DND-41 (cell line): ENCODE measurements around the gene SPINK1.

ENCODE experiments used
- ATAC-seq: fragments of 200-7000 bp; cut with Tn5 transposase; 3 replicates; pipeline ENCODE4 v1.9.1; 2021; ENCODE audit warnings: low read depth; ENCODE audit not compliant: insufficient read depth
- DNase-seq: peaks from one replicate; pipeline ENCODE4 v3.0.0-alpha.2; 2020
- H2AFZ ChIP-seq: 2 replicates; pipeline ENCODE4 v1.6.0; 2012; ENCODE audit warnings: low read depth, low read length
- H3K27ac ChIP-seq: 2 replicates; pipeline ENCODE4 v1.5.1; 2012; ENCODE audit warnings: low read length, inconsistent platforms
- H3K27me3 ChIP-seq: fragments of 200-600 bp; sonication (generic); 2 replicates; pipeline ENCODE4 v1.6.0; 2012; ENCODE audit warnings: low read length, mild to moderate bottlenecking, inconsistent platforms; ENCODE audit not compliant: insufficient read depth, poor library complexity
- H3K36me3 ChIP-seq: 2 replicates; pipeline ENCODE4 v1.5.1; 2012; ENCODE audit warnings: low read length, inconsistent platforms; ENCODE audit not compliant: insufficient read depth
- H3K4me1 ChIP-seq: 2 replicates; pipeline ENCODE4 v1.5.1; 2012; ENCODE audit warnings: mild to moderate bottlenecking, low read length; ENCODE audit not compliant: insufficient read depth
- H3K4me2 ChIP-seq: 2 replicates; pipeline ENCODE4 v1.6.0; 2012; ENCODE audit warnings: mild to moderate bottlenecking, moderate library complexity, low read length, inconsistent platforms; ENCODE audit not compliant: insufficient read depth
- H3K4me3 ChIP-seq, 2 experiments: fragments of 200-600 bp in 1 of 2; shearing (Covaris generic) in 1 of 2; 2 replicates each; pipeline ENCODE4 v1.5.1; 2012 to 2016; ENCODE audit warnings: inconsistent platforms in 2 of 2, low read length in 2 of 2, mild to moderate bottlenecking in 2 of 2, low read depth in 1 of 2, moderate library complexity in 1 of 2
- H3K79me2 ChIP-seq: 2 replicates; pipeline ENCODE4 v1.6.0; 2012; ENCODE audit warnings: low read length, inconsistent platforms; ENCODE audit not compliant: insufficient read depth
- H3K9ac ChIP-seq: 2 replicates; pipeline ENCODE4 v1.6.0; 2012; ENCODE audit warnings: low read depth, mild to moderate bottlenecking, inconsistent platforms, low read length, moderate library complexity
- H3K9me3 ChIP-seq: 2 replicates; pipeline ENCODE4 v1.5.1; 2012; ENCODE audit warnings: low read length, moderate library complexity, mild to moderate bottlenecking, inconsistent platforms; ENCODE audit not compliant: insufficient read depth, severe bottlenecking
- H4K20me1 ChIP-seq: 2 replicates; pipeline ENCODE4 v1.6.0; 2012; ENCODE audit warnings: low read length; ENCODE audit not compliant: insufficient read depth
- EZH2 ChIP-seq: IDR thresholded peaks from 3 replicates; pipeline ENCODE4 v1.6.1; 2012; ENCODE audit warnings: borderline replicate concordance, low read depth, mild to moderate bottlenecking, moderate library complexity, low read length, inconsistent platforms; ENCODE audit not compliant: severe bottlenecking
- TF ChIP-seq, protein P1 (sequence below): IDR thresholded peaks from 2 replicates; pipeline ENCODE4 v1.5.1; 2012; ENCODE audit warnings: borderline replicate concordance, low read length, moderate library complexity, mild to moderate bottlenecking; ENCODE audit not compliant: poor library complexity, severe bottlenecking; ENCODE audit errors: extremely low read depth

Gene SPINK1

DNA sequence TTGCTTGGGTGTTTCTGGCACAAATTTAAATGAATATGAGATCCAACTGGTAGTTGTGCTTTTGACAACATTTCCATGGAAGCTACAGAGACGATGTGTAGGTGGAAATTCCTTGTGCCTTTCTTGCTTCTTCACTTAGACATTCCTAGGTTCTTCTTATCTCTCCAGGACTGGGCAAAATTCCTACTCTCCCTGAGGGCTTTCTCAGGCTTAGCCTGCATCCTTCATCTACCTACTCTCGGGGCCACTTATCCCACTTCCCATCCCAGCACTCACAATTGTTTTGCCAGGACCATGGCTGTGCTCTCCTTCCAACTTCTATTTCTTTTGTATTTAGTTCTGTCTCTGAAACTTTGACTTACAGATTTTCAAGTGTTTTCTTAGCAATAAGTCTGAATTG is 17.8 kb upstream of the SPINK1 start:
- Histone ChIP-seq H3K4me1 (no peaks in the 10 kb centered on the region), H4K20me1 (no peaks in the 10 kb centered on the region), H3K4me2 (no peak overlapping the region), H3K27ac (no peak overlapping the region), H3K9ac (no peak overlapping the region), H3K36me3 (no peaks in the 10 kb centered on the region), H3K79me2 (no peaks in the 10 kb centered on the region), H3K9me3 (no peaks in the 10 kb centered on the region), H3K27me3 (no peaks in the 10 kb centered on the region), H3K4me3 (no peak overlapping the region), H2AFZ (no peak overlapping the region)
- TF ChIP-seq EZH2, result no peak
- TF ChIP-seq, protein P1, sequence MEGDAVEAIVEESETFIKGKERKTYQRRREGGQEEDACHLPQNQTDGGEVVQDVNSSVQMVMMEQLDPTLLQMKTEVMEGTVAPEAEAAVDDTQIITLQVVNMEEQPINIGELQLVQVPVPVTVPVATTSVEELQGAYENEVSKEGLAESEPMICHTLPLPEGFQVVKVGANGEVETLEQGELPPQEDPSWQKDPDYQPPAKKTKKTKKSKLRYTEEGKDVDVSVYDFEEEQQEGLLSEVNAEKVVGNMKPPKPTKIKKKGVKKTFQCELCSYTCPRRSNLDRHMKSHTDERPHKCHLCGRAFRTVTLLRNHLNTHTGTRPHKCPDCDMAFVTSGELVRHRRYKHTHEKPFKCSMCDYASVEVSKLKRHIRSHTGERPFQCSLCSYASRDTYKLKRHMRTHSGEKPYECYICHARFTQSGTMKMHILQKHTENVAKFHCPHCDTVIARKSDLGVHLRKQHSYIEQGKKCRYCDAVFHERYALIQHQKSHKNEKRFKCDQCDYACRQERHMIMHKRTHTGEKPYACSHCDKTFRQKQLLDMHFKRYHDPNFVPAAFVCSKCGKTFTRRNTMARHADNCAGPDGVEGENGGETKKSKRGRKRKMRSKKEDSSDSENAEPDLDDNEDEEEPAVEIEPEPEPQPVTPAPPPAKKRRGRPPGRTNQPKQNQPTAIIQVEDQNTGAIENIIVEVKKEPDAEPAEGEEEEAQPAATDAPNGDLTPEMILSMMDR, result no peak
- ATAC-seq (no peak), DNase-seq (no peak)

DNA sequence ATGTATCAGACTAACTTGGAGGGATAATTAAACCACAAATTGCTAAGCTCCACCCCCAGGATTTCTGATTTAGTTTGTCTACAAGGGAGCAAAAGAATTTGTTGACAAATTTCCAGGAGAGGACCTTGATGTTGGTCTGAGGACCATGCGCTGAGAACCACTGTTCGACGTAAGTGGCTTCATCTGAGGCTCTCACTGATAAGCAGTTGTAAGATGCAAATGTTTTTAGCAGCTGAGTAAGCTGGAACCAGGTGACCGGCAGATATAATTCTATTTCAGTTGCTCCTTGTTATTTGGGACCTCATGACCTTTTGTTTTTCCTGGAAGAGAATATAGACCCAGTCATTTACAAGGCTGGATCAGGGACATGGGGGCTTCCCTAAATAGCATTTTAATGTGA is 14.1 kb upstream of the SPINK1 start:
- H4K20me1 ChIP-seq, result no peaks in the 10 kb centered on the region
- no peaks in the 10 kb centered on the region for H3K79me2 ChIP-seq
- DNase-seq, result no peak
- no peak overlapping the region for H2AFZ ChIP-seq
- no peak for TF ChIP-seq EZH2
- TF ChIP-seq, protein P1, result no peak
- no peak overlapping the region for H3K27ac ChIP-seq
- H3K27me3 ChIP-seq, result no peaks in the 10 kb centered on the region
- no peak overlapping the region for H3K4me3 ChIP-seq
- H3K36me3 ChIP-seq, result no peaks in the 10 kb centered on the region
- no peak for ATAC-seq
- no peaks in the 10 kb centered on the region for H3K9me3 ChIP-seq
- H3K4me1 ChIP-seq, result no peaks in the 10 kb centered on the region
- no peak overlapping the region for H3K4me2 ChIP-seq
- H3K9ac ChIP-seq, result no peak overlapping the region

DNA sequence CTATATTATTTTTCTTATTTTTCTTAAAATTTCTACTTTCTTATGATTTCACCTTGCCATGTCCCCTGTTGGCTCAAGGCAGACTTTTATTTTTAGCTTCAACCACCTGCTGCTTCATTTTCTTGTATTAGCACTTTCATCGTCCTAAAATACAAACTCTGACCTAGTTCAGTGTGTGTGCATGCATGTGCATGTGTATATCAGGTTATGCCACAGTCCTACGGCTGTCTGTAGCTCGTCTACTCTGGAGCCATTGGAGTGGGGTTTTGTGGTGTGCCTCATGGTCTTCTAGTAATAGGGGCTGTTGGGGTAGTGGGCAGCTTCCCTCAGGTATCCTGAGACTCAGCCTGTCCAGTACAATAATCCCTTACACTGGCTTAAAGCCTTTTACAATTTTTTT is 13.4 kb upstream of the SPINK1 start:
- H2AFZ ChIP-seq, result no peak overlapping the region
- DNase-seq, result no peak
- no peak for ATAC-seq
- H3K4me2 ChIP-seq, result no peak overlapping the region
- H3K27ac ChIP-seq, result no peak overlapping the region
- no peak for TF ChIP-seq EZH2
- TF ChIP-seq, protein P1, result no peak
- H3K4me3 ChIP-seq, result no peak overlapping the region
- no peaks in the 10 kb centered on the region for H3K9me3 ChIP-seq
- no peaks in the 10 kb centered on the region for H3K27me3 ChIP-seq
- H3K79me2 ChIP-seq, result no peaks in the 10 kb centered on the region
- no peak overlapping the region for H3K9ac ChIP-seq
- H3K36me3 ChIP-seq, result no peaks in the 10 kb centered on the region
- no peaks in the 10 kb centered on the region for H4K20me1 ChIP-seq
- H3K4me1 ChIP-seq, result no peaks in the 10 kb centered on the region

DNA sequence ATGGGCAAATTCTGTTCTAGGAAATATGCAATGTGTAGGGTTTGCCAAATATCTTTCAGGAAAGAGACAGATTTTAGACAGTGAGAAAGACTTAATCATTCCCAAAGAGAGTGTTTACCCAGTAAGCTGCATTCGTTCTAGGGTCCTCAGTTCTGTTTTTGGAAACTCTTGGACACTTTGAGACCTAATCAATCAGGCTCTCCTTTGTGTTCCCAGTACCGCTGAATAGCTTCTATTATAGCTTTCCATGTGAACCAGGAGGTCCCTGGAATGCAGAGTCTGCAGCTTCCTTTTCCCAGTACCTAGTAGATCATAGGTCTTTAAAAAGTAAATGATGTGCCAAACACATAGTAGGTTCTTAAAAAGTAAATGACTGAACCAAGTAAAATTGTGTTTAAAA is 11.4 kb upstream of the SPINK1 start:
- H3K27me3 ChIP-seq, result no peaks in the 10 kb centered on the region
- no peak for DNase-seq
- H4K20me1 ChIP-seq, result no peaks in the 10 kb centered on the region
- ATAC-seq, result no peak
- no peaks in the 10 kb centered on the region for H3K4me1 ChIP-seq
- H3K4me3 ChIP-seq, result no peak overlapping the region
- no peaks in the 10 kb centered on the region for H3K79me2 ChIP-seq
- no peak overlapping the region for H3K4me2 ChIP-seq
- H2AFZ ChIP-seq, result no peak overlapping the region
- no peak for TF ChIP-seq EZH2
- TF ChIP-seq, protein P1, result no peak
- no peaks in the 10 kb centered on the region for H3K36me3 ChIP-seq
- no peak overlapping the region for H3K27ac ChIP-seq
- no peaks in the 10 kb centered on the region for H3K9me3 ChIP-seq
- H3K9ac ChIP-seq, result no peak overlapping the region
